ENCODE measurements around the gene MBNL1.
A peak's percentile ranks its signal among the peaks of the same experiment; 100 is the strongest.

MBNL1 gene

DNA sequence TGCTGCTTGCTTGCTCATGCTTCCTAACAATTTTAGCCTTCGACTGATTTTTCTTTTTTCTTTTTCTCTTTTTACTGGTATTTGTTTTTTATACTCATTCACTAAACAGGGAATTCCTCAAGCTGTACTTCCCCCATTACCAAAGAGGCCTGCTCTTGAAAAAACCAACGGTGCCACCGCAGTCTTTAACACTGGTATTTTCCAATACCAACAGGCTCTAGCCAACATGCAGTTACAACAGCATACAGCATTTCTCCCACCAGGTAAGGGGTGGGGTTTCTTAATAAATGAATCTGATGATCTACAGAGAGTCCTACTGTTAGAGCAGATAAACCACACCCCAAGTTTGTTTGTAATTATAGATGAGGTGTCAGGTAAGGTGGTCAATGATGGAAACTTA, 178.8 kb downstream of the MBNL1 start:
- no peak for DNase-seq (ENCODE audit: low read depth)

DNA sequence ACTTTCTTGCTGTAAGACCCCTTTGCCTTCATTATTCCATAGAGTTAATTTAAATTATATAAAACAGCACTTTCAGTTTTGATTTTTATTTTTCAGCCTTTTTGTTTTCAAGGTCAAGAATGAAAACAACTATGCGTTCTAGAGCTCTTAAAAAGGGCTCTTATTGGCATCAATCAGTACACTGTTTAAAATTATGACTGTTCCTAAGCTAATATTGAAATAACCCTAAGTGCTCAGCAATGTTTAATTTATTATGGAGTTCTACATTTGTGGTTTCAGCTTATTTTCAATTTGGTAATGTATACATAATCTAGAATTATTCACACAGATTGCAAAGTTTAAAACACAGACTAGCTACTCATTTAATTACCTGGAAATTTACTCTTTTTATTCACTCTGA, 179.4 kb downstream of the MBNL1 start:
- DNase-seq (ENCODE audit: low read depth): no peak

DNA sequence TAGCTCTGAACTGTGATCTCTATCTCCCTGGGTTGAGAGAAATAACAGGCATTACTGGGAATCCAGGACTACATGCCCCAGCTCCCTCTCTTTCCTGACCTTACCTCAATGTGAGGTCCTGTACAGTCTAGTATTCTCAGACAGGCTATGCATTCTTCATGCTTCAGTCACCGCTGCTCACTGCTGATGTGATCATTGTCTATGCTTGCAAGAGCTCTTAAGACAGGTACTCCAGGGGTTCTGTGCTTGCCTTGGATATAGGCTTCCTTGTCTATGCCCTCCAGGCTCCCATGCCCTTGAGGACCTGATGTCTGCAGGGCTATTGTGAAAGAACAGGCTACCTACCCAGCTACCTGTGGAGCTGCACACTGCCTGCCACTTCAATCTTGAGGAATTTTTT, 183.6 kb downstream of the MBNL1 start:
- DNase-seq (ENCODE audit: low read depth): no peak

DNA sequence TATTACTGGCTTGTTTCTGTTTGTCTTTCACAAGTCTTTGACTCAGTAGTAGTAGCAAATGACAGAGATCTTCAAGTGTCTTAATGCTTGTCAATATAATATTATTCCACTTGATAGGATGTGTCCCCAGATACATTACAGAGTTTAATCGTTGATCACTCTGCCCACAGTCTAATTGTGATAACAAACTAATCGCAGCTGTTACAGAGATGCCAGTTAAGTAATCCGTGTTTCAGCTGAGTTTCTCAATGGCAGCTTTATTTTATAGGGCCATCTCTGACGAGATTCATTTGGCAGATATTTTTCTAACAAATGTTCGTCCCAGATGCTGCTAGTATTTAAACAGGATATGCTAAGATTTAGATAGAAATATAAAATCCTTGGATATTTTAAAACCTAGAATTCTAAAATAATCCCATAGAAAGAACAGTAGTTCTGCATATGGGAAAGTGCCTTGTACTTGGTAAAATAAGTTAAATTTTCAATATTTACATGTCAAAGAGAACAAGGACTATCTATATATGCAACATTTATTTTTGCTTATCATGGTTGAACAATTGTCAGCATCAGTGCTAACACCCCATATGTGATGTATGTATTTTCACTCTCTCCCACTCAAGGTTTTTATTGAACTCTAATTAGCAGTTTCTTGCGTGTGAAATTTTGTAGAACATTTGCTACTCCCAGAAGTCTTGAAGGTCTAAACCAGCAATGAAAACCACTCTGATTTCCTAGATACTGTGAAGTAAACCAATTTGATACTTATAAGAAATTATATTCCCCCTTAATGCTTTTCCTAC, 185.5 kb downstream of the MBNL1 start:
- DNase-seq (ENCODE audit: low read depth): no peak

DNA sequence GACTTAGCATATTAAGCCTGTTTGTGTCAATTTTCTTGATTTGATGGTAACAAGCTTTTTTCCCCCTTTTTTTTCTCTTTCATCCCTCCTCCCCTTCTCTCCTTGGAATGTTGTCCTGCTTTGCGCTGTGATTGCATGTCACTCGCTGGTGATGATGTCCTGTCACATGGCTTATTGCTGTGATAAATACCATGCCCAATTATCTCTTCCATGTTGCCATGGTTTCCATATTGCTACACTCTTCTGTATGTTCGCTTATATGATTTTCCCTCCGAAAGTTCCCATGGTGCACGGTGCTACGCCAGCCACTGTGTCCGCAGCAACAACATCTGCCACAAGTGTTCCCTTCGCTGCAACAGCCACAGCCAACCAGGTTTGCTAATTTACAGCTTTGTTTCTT, 187.3 kb downstream of the MBNL1 start:
- DNase-seq (ENCODE audit: low read depth): no peak

DNA sequence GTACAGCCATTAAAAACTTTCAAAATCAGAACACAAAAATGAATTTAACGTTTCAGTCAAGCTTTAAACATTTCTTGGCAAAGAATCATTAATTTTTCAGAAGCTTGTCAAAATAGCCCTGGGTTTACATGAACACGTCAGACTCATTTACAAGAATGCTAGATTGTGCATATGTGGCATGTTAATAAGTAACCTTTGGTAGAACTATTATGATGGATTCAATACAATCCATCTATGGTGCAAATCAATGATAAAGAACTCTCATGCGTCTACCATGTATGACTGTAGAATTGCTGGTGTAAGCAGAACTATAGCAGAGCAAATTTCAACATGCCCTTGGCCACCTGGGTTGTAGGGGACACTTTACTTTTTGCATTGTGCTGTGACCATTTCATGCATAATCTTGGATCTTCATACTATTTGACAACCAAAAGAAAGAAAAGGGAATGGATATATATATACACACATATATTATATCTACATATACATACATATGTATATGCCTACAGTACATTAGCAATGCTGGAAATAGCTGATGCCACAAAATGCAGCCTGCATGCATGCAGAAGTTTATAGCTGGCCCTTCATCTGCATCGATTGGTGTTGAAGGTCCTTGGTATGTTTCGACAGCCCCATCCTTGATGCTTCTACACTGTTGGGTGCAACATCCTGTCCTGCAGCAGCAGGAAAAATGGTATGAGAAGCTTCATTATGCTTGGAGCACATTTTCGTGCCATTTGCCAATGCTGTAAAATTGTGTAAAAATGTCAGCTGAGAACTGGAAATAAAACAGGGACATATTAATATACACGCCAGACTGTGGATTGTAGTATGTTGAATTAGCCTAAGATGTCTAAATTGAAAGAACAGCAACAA, 189.0 kb downstream of the MBNL1 start:
- DNase-seq (ENCODE audit: low read depth): no peak

DNA sequence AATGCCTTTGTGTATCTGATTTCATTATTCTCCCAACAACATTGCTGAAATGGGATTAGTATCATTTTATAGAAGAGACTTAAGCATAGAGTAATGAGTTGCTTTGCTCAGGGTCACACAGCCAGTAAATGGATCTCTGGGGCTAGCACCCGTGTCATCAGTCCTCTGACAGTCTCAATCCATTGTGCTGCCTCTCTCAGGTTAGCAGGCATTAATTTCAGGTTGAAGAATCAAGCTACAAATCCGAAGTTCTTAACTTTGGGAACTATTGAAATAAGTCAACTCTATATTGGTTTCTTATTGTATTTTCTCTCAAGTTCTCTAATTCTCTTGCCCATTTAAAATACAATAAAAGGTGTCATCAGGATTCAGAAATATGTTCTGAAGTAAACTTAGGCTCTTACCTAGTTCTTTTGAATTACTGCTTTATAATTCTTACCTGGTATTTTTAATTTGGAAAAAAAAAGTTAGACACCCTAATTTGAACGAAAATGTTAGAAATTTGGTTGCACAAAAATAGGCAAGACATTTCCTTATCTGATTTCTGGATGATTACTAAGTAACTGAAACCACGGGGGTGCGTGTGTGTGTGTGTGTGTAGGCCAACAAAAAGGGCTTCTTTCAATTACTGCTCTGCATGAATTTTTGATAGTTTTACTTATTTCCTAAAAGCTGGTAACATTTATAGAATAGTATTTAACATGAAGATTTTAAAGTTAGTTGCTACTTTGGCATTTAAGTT, 189.8 kb downstream of the MBNL1 start:
- DNase-seq (ENCODE audit: low read depth): no peak

DNA sequence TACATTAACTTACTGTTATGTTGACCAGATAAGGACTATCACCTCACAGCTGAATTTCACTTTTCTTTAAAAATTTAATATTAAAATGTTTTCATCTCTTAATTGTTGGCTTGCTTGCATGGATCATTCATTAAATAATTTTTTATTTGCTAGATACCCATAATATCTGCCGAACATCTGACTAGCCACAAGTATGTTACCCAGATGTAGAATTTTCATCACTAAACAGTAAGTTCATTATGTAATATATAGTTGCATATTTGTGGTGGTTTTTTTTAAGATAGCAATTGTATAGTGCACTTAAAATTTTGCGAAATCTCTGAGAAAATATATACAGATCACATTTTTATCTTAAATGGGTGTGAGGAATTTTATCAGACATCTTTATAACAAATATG, 190.4 kb downstream of the MBNL1 start:
- no peak for DNase-seq (ENCODE audit: low read depth)

DNA sequence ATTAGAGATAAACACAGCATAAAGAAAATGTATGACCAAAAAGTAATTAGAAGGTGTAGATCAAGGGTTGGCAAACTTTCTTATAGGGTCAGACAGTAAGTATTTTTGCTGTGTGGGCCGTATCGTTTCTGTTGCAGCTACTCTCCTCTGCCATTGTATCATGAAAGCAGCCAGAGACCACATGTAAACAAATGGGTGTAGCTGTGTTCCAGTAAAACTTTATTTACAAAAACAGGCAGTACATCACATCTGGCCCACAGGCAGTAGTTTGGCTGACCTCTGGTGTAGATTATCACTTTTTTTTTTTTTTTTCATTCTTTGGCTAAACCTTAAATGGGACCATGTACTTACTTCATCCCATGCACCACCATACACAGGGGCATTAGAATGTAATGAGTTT, 190.8 kb downstream of the MBNL1 start:
- no peak for DNase-seq (ENCODE audit: low read depth)

DNA sequence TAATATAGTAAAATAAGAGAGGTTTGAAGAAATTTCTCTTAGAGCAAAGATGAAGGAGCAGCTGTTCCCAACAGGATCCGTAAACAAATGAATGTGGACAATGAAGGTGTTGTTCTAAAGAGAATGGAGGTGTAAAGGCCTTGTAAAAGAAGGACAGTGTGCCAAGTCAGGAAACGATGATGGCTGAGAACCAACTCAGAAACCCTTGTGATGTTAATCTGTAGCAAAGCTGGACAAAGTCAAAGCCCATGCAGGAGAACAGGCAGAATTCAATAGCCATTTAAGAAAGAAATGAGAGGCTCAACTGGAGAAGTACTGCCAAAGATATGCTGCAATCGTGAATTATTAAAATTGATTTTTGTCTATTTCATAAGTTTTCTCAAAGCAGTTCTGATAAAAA, 192.2 kb downstream of the MBNL1 start:
- no peak for DNase-seq (ENCODE audit: low read depth)

DNA sequence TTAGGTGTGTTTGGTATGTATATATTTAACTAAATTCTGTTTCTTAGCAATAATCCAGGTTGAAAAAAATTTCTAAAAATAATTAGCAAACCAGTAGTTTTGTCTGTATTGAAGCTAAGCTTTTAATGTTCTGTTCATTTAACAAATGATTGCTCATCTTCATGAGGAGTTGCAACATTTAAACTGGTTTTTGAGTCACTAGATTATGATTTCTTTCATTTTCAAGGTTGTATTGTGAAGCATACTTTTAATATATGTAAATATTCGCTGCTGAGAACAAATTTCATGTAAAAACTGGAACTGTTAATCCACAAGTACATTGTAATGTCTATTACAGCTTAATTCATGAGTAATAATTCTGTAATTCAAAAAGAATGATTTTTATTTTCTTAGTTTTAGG, 192.7 kb downstream of the MBNL1 start:
- DNase-seq (ENCODE audit: low read depth): no peak

DNA sequence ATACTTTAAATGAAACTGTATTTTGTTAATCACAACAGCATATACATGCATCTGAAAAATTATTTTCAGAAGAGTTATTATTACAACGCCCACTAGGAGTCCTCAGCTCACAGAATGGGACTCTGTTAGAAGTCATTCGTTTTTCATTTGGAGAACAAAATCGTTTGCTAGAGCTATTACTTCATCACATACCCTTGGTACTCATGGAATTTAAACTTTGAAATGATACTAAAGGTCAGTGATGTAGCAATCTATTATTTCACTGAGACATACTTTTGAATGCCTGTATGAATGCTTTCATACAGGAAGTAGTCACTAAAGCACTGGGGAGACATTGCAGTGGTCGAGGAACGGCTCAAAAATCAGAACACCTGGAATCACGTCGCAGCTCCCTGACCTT, 198.1 kb downstream of the MBNL1 start:
- no peak for DNase-seq (ENCODE audit: low read depth)

DNA sequence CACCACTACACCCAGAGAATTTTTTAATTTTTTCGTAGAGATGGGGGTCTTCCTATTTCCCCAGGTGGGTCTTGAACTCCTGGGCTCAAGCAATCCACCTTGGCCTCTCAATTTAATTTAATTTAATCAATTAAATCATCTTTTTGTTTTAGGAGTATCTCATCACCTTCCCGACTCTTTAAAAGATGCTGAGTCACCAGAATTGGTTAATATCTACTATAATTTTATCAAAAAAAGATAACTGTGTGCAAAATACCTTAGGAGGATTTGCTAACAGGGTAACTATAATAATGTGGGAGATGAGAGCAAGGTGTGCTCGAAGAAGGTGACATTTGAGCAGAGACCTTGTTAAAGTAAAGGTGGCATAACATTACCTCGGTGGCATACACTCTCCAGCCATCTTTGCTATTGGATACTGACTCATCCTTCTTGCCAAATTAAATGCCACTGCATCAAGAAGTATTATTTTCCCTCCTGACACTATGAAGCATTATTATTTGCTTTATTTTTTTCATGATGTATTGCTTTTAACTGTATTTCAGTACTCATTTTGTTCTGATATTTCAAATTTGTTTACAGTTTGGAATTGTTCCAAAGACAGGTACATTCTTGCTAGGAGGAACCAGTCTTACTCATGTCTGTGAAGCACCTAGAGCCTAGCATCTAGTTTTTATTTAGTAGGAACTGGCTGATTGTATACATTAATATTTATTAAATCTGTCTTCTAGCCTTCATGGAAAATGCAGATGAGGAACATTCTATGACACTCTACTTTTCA, 200.7 kb downstream of the MBNL1 start:
- DNase-seq (ENCODE audit: low read depth): no peak

DNA sequence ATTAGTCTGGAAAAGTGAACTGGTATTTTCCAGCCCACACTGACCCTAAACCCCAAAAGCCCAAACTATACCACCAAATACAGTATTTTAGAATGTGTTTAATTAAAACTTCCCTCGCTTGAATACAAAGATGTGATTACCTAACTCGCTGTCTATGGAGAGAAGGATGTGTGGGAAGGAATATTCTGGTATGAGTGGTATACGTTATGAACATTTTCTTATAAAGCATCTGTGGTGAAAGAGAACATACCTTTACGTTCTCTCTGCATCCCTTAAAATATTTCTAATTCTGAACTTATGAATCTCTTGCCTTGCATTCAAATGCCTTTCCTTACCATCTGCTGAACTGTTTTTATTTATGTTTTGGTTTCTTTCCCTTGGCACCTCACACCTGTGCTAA, 201.4 kb downstream of the MBNL1 start:
- DNase-seq (ENCODE audit: low read depth): no peak

DNA sequence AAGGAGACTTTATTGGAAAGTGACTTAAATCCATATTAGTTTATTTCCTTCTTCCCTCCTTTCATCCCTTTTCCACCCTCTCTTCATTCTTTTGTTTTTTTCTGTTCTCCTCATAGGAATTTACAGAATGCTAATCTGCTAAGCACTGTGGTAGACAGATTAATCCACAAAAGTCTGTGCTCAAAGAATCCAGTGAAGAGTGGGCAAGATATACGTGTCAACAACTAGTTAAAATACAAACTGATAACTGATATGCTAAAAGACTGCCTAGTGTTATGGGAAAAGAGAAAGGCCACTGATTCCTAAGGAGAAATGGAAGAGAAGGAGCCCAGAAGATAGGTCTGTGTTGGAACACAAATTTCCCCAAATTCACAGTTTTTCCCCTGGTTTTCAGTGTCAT, 202.2 kb downstream of the MBNL1 start:
- DNase-seq (ENCODE audit: low read depth): no peak

DNA sequence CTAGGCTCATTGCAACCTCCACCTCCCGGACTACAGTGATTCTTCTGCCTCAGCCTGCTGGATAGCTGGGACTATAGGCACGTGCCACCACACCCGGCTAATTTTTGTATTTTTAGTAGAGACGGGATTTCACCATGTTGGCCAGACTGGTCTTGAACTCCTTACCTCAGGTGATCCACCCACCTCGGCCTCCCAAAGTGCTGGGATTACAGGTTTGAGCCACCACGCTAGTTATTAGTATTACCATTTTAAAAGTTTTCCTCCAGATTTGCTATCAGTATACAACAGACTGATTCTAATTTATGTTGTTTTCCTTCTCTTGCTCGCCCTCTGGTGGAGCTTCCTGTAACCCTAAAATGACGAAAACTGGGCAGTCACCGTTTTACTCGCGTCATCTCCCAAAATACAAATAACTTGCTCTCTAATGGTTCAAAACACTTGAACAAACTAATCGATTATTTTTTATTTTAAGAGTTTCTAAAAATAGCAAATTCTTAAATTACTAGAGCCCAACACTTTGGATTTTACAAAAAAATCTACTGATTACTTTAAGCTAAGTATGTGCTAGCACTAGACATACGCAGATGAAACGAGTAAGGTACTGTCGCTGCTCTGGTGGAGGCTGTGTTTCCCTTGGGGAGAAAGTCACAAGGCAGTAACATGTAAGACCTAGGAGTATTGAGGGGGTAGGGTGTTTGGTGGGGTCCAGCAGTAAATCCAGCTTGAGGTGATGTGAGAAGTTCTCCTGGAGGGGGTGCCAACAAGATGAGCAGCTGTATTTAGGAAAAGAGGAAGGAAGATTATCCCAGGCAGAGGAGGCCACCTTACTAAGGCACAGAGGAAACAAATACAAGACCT, 203.3 kb downstream of the MBNL1 start:
- peak; percentile 50 for DNase-seq (ENCODE audit: low read depth)

DNA sequence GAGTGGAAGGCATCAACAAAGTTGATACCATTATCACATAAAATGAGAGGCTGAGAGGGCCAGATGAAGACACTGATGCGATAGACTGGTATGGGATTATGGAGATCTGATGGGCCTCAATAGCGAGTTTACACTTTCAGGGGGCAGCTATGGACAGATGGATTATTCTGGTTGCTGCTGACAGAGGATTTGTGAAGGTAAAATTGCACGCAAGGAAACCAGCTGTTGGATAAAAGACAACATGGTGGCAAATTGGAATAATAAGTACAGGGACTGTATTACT, 203.9 kb downstream of the MBNL1 start:
- no peak for DNase-seq (ENCODE audit: low read depth)

DNA sequence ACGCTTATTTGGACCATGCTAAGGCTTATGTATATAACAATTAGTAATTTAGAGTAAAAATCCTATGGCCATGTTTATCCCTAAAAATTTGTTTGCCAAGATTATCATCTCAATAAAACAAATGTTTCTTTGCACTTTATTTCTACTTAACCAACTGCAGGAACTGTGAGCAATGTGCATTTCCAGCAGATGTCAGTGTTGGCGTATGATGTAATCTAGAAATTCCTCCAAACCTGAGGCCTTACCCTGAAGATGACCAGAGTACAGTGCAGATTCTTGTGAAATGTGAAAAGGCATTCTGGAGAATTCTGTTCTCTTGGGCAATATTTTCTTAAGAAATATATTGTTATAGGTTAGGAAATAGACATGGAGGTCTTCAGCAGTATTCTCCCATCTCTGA, 205.9 kb downstream of the MBNL1 start:
- DNase-seq (ENCODE audit: low read depth): no peak

DNA sequence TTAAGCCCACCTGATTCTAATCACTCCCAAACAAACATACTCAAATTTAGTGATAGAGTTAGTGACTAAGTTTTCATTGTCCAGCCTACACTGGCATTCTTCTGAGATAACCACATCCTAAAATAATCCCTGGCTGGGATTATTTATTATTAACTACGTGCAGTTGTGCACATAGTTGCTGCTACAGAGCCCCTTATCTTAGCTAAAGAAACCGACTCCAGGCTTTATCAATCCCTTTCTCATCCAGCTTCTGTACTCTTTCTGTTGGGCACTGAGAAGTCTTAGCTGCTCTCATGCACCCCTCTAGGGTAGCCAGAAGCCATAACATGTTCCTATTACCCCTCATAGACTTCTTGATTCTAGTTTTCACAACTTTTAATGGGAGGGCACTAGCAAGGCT, 208.7 kb downstream of the MBNL1 start:
- no peak for DNase-seq (ENCODE audit: low read depth)

DNA sequence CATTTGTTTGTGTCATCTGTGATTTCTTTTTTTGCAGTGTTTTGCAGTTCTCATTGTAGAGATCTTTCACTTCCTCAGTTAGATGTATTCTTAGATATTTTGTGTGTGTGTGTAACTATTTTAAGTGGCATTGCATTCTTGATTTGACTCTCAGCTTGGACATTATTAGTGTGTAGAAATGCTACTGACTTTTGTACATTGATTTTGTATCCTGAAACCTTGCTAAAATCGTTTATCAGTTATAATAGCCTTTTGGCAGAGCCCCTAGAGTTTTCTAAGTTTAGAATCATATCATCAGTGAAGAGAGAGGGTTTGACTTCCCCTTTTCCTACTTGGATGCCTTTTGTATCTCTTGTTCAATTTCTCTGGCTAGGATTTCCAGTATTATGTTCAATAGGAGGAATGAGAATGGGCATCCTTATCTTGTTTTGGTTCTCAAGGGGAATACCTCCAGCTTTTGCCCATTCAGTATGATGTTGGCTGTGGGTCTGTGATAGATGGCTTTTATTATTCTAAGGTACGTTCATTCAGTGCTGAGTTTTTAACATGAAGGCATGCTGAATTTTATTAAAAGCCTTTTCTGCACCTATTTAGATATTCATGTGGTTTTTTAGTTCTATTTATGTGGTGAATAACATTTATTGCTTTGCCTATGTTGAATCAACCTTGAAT, 211.7 kb downstream of the MBNL1 start:
- DNase-seq (ENCODE audit: low read depth): no peak

DNA sequence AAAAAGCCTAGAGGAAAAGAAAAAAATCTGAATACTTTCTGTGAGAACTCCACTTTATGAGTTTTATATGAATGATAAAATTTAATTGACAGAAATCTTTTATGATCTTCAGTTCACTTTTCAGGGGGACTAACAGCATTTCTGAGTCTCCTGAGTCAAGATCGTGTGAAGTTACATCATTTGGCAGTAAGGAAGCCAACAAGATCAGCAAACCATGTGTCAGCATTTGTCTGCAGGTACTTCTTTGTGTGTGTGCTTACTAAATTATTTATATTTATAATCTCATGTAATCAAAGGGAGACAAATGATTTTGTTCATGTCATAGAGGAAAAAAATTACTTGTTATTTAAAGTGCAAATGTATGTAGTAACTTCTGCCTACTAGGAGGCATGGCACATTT, 217.6 kb downstream of the MBNL1 start:
- no peak for DNase-seq (ENCODE audit: low read depth)

All from stimulated activated CD8-positive, alpha-beta memory T cell treated with anti-CD3 and anti-CD28 coated beads, Interleukin-12 subunit alpha, Interleukin-12 subunit beta, amount 100 ng/mL, for 1 hour (primary cell).